Aorta (tissue), 5 donors: ENCODE measurements around the gene FOSL1. TPM values are rescaled to one million over a fixed set of nuclear protein-coding genes. Genes with fewer than 3 reads are reported as not detected.

Experiments
- ATAC-seq: fragments of 200-7000 bp; cut with Tn5 transposase; one replicate; pipeline ENCODE4 v1.9.1; 2022; ENCODE audit warnings: moderate library complexity; ENCODE audit not compliant: low FRiP score
- DNase-seq, 2 donors: peaks; one replicate each; pipeline ENCODE4 v3.0.0-alpha.2; 2020
- H3K27ac ChIP-seq, 2 donors: one replicate each; pipeline ENCODE4 v1.5.1; 2013; ENCODE audit warnings: low read length in 2 of 2, mild to moderate bottlenecking in 2 of 2, moderate library complexity in 2 of 2, control low read depth in 1 of 2, inconsistent platforms in 1 of 2, low read depth in 1 of 2
- H3K27me3 ChIP-seq, 2 donors: one replicate each; pipeline ENCODE4 v1.6.1; 2013; ENCODE audit warnings: control low read depth in 1 of 2, low read length in 1 of 2, mild to moderate bottlenecking in 1 of 2, moderate library complexity in 1 of 2; ENCODE audit not compliant: insufficient read depth in 2 of 2, control insufficient read depth in 1 of 2
- H3K36me3 ChIP-seq, 2 donors: one replicate each; pipeline ENCODE4 v1.6.1; 2013; ENCODE audit warnings: control low read depth in 1 of 2, low read length in 1 of 2, mild to moderate bottlenecking in 1 of 2; ENCODE audit not compliant: insufficient read depth in 2 of 2, control insufficient read depth in 1 of 2
- H3K4me1 ChIP-seq, 2 donors: one replicate each; pipeline ENCODE4 v1.6.1; 2013; ENCODE audit warnings: low read length in 2 of 2, control low read depth in 1 of 2, mild to moderate bottlenecking in 1 of 2, moderate library complexity in 1 of 2; ENCODE audit not compliant: insufficient read depth in 2 of 2, control insufficient read depth in 1 of 2
- H3K4me3 ChIP-seq, 2 donors: one replicate each; pipeline ENCODE4 v1.5.1; 2013; ENCODE audit warnings: low read length in 2 of 2, control low read depth in 1 of 2, mild to moderate bottlenecking in 1 of 2
- H3K9me3 ChIP-seq: one replicate; pipeline ENCODE4 v1.6.1; 2013; ENCODE audit warnings: mild to moderate bottlenecking, low read length; ENCODE audit not compliant: control insufficient read depth
- WGBS, 2 donors: extraction: QIAGEN DNeasy Blood & Tissue Kit; methylation state at CpG; one replicate each; pipeline ENCODE4 v1.1.7; 2013; 5-methylcytosine and 5-hydroxymethylcytosine counted together
- intact Hi-C, 2 donors: fragments of 100-400 bp; cut with DNase I; formaldehyde crosslinking; loops; one replicate each; pipeline versions ENCODE4 v1.14.2 to v1.15.0; 2022
- polyA plus RNA-seq, 2 donors: library from polyadenylated mRNA; stranded (reverse); fragments of 200-250 nt; gene quantifications; one replicate each; pipeline ENCODE4 v1.2.3, GENCODE V29; 2013
- total RNA-seq, 2 donors: library from RNA; stranded (reverse); fragmentation: NEBNext Ultra II Directional; extraction: Animal tissue kit (Norgen Biotek cat#: 25700); gene quantifications; one replicate each; pipeline ENCODE4 v1.2.1, GENCODE V29; 2021
- donor health status: healthy with polysubstance abuse.
- donor health status: Bipolar disorder and iron deficiency.
- donor health status: DM: no; HTN: no; CAD: no.
- donor health status: DM: no; HTN: no; CAD: no.
- donor health status: DM: yes; HTN: yes; CAD: no.

FOSL1 gene
- total and polyA plus RNA-seq, 4 donors: 1.6 to 31.9 (median 6.8) TPM

DNA sequence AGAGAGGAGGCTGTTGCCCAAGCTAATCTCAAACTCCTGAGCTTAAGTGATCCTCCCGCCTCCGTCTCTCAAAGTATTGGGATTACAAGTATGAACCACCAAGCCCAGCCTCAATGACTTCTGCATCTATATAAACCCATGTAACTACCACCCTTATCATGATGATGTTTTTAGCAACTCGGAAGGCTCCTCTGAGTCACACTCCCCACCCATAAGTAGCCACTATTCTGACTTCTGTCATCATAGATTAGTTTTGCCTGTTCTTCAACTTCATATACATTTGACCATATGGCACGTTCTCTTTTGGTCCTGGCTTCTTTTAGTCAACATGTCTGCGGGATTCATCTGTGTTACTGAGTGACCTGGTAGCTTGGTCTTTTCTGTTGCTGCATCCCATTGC, 6.4 kb upstream of the FOSL1 start:
- ATAC-seq: no peak
- H3K36me3 ChIP-seq: no peaks in the 10 kb centered on the region
- H3K27me3 ChIP-seq: no peaks in the 10 kb centered on the region
- H3K4me3 ChIP-seq: no peak overlapping the region
- no peaks in the 10 kb centered on the region for H3K4me1 ChIP-seq
- H3K27ac ChIP-seq: no peak overlapping the region
- no peaks in the 10 kb centered on the region for H3K9me3 ChIP-seq
- 80 to 83% methylated on average over 5 of the region's 5 CpGs for WGBS, 2 donors
- no peak for DNase-seq
- intact Hi-C loops: no loop called here

DNA sequence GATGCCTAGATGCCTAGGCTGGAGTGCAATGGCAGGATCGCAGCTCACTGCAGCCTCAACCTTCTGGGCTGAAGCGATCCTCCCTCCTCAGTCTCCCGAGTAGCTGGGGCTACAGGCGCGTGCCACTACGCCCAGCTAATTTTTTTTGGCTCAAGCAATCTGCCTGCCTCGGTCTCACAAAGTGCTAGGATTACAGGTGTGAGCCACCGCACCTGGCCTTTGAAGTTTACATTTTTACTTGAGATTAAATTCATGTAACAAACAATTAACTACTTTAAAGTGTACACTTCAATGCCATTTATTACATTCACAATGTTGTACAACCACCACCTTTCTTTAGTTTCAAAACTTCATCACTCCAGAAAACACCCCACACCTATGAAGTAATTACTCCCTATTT, 3.5 kb upstream of the FOSL1 start:
- ATAC-seq (no peak), DNase-seq (no peak)
- Histone ChIP-seq H3K9me3 (no peaks in the 10 kb centered on the region), H3K4me1 (no peaks in the 10 kb centered on the region), H3K27ac (no peak overlapping the region), H3K36me3 (no peaks in the 10 kb centered on the region), H3K4me3 (no peak overlapping the region), H3K27me3 (no peaks in the 10 kb centered on the region)
- 85 to 87% methylated on average over 8 of the region's 8 CpGs for WGBS, 2 donors
- intact Hi-C loops: no loop called here

DNA sequence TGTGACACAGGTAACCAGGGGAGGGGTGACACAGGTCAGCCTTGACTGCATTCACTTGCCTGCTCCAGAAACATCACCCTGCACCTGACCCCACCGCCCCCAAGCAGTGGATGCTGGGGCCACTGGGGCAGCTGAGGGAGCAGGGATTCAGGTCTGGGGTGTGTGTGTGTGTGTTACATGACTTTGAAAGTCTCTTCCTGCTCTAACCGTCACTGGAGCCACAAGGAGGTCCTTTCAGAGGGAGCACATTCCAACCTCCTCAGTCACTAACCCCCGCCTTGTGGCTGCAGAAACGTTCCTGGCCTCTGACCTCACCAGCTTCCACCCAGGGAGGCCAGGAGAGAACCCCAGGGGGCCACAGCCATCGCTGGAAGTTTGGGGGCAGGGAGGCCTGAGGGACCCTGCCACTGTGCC, 2.9 kb upstream of the FOSL1 start:
- WGBS, 2 donors: 19 to 24% methylated on average over 5 of the region's 5 CpGs

DNA sequence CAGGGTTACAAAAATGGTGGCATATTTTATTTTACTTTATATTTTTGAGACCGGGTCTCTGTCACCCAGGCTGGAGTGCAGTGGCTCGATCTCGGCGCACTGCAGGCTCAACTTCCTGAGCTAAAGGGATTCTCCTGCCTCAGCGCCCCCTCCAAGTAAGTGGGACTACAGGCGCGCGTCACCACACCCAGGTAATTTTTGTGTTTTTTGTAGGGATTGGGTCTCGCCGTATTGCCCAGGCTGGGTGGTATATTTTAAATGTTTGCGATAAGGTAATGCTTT, 652 bp upstream of the FOSL1 start:
- ATAC-seq (no peak), DNase-seq (no peak)
- Histone ChIP-seq H3K9me3 (no peaks in the 10 kb centered on the region), H3K27me3 (no peaks in the 10 kb centered on the region), H3K27ac (peak overlapping the region in 1 of 2 donors; percentile 30), H3K36me3 (no peaks in the 10 kb centered on the region), H3K4me3 (no peak overlapping the region), H3K4me1 (no peaks in the 10 kb centered on the region)
- intact Hi-C loops: no loop called here
- WGBS, 2 donors: 73 to 74% methylated on average over 11 of the region's 11 CpGs

More for the DNA sequence above, 2.9 kb upstream of the FOSL1 start:
- Histone ChIP-seq H3K27me3 (no peaks in the 10 kb centered on the region), H3K27ac (peak overlapping the region in 1 of 2 donors; percentile 42), H3K4me3 (no peak overlapping the region), H3K36me3 (no peaks in the 10 kb centered on the region), H3K4me1 (no peaks in the 10 kb centered on the region), H3K9me3 (no peaks in the 10 kb centered on the region)
- DNase-seq (no peak), ATAC-seq (no peak)
- intact Hi-C loops: no loop called here

DNA sequence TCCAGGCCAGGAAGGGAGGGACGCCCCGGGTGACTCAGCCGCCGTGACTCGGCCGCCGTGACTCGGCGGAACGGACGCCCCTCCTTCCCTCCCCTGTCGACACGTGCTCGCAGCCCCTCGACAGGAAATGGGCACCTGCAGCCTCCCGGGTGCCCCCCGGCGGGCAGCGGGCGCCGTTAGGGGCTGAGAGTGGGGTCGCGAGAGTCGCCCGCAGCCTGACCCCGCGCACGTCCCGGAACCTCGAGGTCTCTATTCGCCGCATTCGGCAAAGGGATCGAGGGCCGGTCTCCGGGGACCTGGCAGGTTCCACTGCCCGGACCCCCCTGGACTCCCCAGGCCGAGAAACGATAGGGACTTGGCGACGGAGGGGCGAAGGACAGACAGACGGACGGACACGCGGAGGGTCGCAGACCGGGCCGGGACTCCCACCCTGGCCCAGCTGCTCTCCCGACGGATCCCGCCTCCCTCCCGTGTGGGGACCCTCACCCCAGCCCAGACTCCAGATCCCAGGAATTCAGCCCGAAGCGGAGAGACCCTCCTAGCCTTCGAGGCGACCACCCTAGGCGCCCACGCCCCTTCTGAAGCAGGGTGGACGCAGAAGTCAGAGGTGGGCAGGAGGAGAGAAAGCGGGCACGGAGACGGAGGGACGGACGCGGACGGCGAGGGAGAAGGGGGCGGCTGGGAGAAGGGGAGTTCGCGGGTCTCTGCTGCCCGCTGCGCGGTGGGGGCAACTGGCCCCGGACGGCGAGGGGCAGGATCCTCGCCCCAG, 648 bp downstream of the FOSL1 start:
- intact Hi-C loops: no loop called here
- DNase-seq (peak; percentile 81 to 96), ATAC-seq (peak; percentile 81)

DNA sequence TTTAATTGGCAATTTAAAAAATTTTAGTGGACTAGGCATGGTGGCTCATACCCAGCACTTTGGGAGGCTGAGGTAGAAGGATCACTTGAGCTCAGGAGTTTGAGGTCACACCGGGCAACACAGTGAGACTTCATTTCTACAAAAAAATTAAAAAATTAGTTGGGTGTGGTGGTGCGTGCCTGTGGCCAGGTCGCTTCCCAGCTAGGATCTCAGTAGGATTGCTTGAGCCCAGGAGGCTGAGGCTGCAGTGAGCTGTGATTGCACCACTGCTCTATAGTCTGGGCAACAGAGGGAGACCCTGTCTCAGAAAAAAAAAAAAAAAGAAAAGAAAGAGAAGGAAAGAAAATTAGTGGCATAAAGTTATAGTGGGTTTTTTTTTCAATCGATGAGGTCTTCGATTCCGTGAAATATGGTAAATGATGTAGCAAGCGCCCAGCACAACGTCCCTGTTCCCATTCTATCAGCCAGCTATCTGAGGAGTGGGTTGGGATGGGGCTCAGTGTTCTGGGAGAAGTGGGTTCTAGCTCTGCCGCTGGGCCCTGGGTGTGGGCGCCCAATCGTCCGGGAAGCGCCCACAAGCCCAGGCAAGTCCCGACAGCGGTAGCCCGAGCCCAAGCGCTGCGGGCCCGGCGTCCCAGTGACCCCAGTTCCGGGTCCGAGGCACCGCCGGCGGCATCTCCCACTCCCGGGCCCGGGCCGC, 1.4 kb downstream of the FOSL1 start:
- H3K27ac ChIP-seq: peak overlapping the region in 1 of 2 donors; percentile 14
- intact Hi-C loops: no loop called here
- WGBS, 2 donors: 27 to 30% methylated on average over 26 to 28 of the region's 28 CpGs

More for the DNA sequence above, 648 bp downstream of the FOSL1 start:
- Histone ChIP-seq H3K27me3 (no peaks in the 10 kb centered on the region), H3K9me3 (no peaks in the 10 kb centered on the region), H3K4me1 (no peaks in the 10 kb centered on the region), H3K27ac (peak overlapping the region in 1 of 2 donors; percentile 43), H3K36me3 (no peaks in the 10 kb centered on the region), H3K4me3 (peak overlapping the region; percentile 24 to 60)
- 1 to 2% methylated on average over 60 to 78 of the region's 78 CpGs for WGBS, 2 donors

DNA sequence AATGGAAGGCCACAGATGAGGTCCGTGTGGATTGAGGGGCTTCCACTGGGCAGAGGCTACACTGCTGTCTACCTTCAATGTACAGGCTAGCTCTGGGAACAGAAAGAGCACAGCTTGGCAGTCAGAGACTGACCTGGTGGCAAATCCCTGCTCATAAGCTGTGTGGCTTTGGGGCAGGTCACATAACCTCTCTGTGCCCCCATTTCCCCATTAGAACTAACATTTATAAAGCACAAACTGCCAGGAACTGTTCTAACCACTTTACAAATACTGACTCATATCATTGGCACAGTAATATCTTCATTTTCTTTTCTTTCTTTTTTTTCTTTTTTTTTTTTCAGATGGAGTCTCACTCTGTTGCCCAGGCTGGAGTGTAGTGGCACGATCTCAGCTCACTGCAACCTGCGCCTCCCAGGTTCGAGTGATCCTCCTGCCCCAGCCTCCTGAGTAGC, 3.1 kb downstream of the FOSL1 start:
- DNase-seq (no peak), ATAC-seq (no peak)
- no peaks in the 10 kb centered on the region for H3K27me3 ChIP-seq
- WGBS, 2 donors: 54 to 63% methylated on average over 4 of the region's 4 CpGs
- H3K27ac ChIP-seq: peak overlapping the region in 1 of 2 donors; percentile 30
- no peaks in the 10 kb centered on the region for H3K9me3 ChIP-seq
- intact Hi-C loops: no loop called here
- no peak overlapping the region for H3K4me3 ChIP-seq
- H3K4me1 ChIP-seq: no peaks in the 10 kb centered on the region
- no peaks in the 10 kb centered on the region for H3K36me3 ChIP-seq

More for the DNA sequence above, 1.4 kb downstream of the FOSL1 start:
- no peaks in the 10 kb centered on the region for H3K4me1 ChIP-seq
- no peaks in the 10 kb centered on the region for H3K9me3 ChIP-seq
- H3K4me3 ChIP-seq: no peak overlapping the region
- ATAC-seq (no peak), DNase-seq (no peak)
- H3K36me3 ChIP-seq: no peaks in the 10 kb centered on the region
- no peaks in the 10 kb centered on the region for H3K27me3 ChIP-seq

DNA sequence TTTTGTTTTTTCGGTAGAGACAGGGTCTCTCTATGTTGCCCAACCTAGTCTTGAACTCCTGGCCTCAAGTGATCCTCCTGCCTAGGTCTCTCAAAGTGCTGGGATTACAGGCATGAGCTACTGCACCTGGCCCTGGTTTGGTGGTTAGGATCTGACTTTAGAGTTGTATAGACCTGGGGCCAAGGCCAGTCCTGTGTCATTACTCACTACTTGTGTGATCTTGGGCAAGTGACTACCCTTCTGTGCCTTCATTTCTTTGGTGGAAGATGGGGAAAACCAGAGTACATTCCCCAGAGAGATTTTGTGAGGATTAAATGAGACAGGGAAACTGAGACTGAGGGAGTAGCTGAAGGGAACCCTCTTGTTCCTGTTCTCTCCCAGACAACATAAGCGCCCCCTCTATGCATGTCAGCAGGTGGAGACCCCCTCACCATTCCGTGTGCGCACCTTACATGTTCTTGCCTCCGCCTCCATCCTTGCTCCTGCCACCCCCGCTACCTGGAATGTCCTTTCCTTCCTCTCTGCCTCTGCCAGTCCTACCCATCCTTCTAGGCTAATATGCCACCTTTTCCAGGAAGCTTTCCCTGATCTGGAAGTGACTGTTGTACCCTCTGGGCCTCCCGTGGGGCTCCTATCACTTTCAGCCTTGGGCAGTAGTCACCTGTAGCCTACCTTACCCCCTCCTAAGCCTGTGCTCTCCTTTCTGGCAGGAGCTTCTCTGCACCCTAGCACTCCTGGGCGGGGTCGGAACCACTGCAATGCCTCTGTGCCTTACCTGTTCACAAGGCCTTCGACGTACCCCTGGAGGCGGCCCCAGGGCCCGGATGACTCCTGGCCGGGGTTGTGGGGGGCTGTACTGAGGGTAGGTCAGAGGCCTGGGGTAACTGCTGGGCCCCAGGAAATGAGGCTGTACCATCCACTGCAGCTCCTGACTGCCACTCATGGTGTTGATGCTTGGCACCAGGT, 3.9 kb downstream of the FOSL1 start:
- no peak for ATAC-seq
- Histone ChIP-seq H3K27me3 (peaks cover 0 to under 1% of the 10 kb centered on the region in 2 donors), H3K9me3 (no peaks in the 10 kb centered on the region), H3K4me3 (no peak overlapping the region), H3K4me1 (no peaks in the 10 kb centered on the region), H3K36me3 (no peaks in the 10 kb centered on the region), H3K27ac (peak overlapping the region in 1 of 2 donors; percentile 30)
- DNase-seq: no peak
- intact Hi-C loops: no loop called here
- 94% methylated on average over 14 of the region's 14 CpGs for WGBS, 2 donors
